Esophagus (tissue), 2 donors: ENCODE data around the gene SLC35G2. TPM values are rescaled to one million over a fixed set of nuclear protein-coding genes. Genes with fewer than 3 reads are reported as not detected.
"Not testable (repeated sequence)": the region's sequence is repeated elsewhere in the genome, so short reads cannot be mapped to it uniquely, and the experiment has no call there.

ENCODE experiments used
- H3K27ac ChIP-seq, 2 donors: one replicate each; pipeline ENCODE4 v1.5.1; 2013; ENCODE audit warnings: low read depth in 2 of 2, mild to moderate bottlenecking in 2 of 2, inconsistent platforms in 1 of 2, low read length in 1 of 2, moderate library complexity in 1 of 2
- H3K27me3 ChIP-seq, 2 donors: one replicate each; pipeline ENCODE4 v1.6.1; 2013; ENCODE audit warnings: low read length in 2 of 2, control low read depth in 1 of 2, mild to moderate bottlenecking in 1 of 2; ENCODE audit not compliant: insufficient read depth in 2 of 2, control insufficient read depth in 1 of 2
- H3K36me3 ChIP-seq, 2 donors: one replicate each; pipeline ENCODE4 v1.6.1; 2013; ENCODE audit warnings: low read length in 1 of 2; ENCODE audit not compliant: control insufficient read depth in 2 of 2, insufficient read depth in 2 of 2
- H3K4me1 ChIP-seq, 2 donors: one replicate each; pipeline ENCODE4 v1.6.1; 2013; ENCODE audit warnings: low read length in 1 of 2; ENCODE audit not compliant: control insufficient read depth in 2 of 2, insufficient read depth in 2 of 2
- H3K4me3 ChIP-seq, 2 donors: one replicate each; pipeline ENCODE4 v1.5.1; 2013; ENCODE audit warnings: low read length in 2 of 2, mild to moderate bottlenecking in 2 of 2, low read depth in 1 of 2, moderate library complexity in 1 of 2
- H3K9me3 ChIP-seq, 2 donors: one replicate each; pipeline ENCODE4 v1.6.1; 2013; ENCODE audit warnings: mild to moderate bottlenecking in 2 of 2, low read depth in 1 of 2, low read length in 1 of 2, moderate library complexity in 1 of 2; ENCODE audit not compliant: control insufficient read depth in 2 of 2, insufficient read depth in 1 of 2
- WGBS, 2 donors: extraction: QIAGEN DNeasy Blood & Tissue Kit; methylation state at CpG; one replicate each; pipeline ENCODE4 v1.1.7; 2013; 5-methylcytosine and 5-hydroxymethylcytosine counted together
- polyA plus RNA-seq, 2 donors: library from polyadenylated mRNA; stranded (reverse); fragments of 200-250 nt; gene quantifications; one replicate each; pipeline ENCODE4 v1.2.3, GENCODE V29; 2013
- donor health status: healthy with polysubstance abuse.
- donor health status: Bipolar disorder and iron deficiency.

SLC35G2 gene
- polyA plus RNA-seq, 2 donors = 1.1 to 1.3 TPM

DNA sequence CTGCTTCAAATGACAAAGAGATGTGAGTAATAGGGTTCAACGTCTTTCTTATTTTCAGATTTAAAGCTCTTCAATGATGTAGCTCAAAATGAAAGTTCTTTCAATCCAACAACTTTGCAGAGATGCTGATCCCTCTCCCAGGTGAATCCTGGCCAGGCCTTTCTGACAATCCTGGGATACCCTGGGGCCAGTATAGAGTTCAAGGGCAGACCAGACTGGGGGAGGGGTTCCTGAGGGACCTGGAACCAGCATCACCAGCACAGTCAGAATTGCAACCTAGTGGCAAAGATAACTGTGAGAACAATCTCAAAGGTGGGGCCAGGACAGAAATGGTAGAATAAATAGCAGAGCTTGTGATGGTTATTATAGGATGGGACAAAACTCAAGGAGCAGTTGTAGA, 23.4 kb downstream of the SLC35G2 start:
- no peak overlapping the region for H3K4me3 ChIP-seq
- no peak overlapping the region for H3K27ac ChIP-seq
- H3K9me3 ChIP-seq = no peaks in the 10 kb centered on the region
- 88 to 91% methylated on average over 1 of the region's 1 CpG for WGBS, 2 donors
- no peaks in the 10 kb centered on the region for H3K36me3 ChIP-seq
- no peaks in the 10 kb centered on the region for H3K27me3 ChIP-seq
- H3K4me1 ChIP-seq = peaks cover 0 to 4% of the 10 kb centered on the region in 2 donors

DNA sequence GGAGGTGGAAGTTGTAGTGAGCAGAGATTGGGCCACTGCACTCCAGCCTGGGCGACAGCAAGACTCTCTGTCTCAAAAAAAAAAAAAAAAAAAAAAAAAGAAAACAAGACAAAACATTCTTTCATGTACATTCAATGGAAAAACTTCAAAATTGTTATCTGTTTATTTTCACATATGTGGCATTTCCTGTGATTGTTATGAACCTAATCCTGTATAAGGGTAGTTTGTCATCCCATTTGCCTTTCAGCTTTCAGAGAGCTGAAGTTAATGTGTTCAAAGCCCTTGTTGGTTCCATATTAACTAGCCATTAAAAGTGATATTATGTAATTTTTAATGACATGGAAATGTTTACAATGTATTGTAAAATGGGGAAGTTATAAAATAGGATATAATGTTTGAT, 25.8 kb downstream of the SLC35G2 start:
- H3K36me3 ChIP-seq = no peaks in the 10 kb centered on the region
- peaks cover 0 to 3% of the 10 kb centered on the region in 2 donors for H3K4me1 ChIP-seq
- H3K27ac ChIP-seq = no peak overlapping the region
- no peaks in the 10 kb centered on the region for H3K9me3 ChIP-seq
- no peaks in the 10 kb centered on the region for H3K27me3 ChIP-seq
- no peak overlapping the region for H3K4me3 ChIP-seq
- WGBS, 2 donors = 75 to 95% methylated on average over 1 of the region's 1 CpG

DNA sequence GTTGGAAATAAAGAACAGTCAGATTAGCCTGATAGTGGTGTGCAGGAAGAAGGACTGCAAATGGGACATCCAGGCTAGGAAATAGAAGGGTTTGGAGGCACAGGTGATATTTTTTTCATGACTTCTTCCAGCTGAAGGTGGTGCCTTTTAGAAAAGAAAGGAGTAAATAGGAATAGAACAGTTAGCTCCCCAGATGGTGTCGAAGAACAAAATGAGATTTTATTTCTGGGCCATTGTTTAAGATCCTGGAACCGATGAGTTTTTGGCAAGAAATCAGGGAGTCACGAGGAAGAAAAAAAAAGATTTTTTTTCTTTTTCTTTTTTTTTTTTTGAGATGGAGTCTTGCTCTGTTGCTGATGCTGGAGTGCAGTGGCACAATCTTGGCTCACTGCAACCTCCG, 33.3 kb downstream of the SLC35G2 start:
- H3K4me3 ChIP-seq = no peak overlapping the region
- no peaks in the 10 kb centered on the region for H3K27me3 ChIP-seq
- H3K27ac ChIP-seq = no peak overlapping the region
- no peaks in the 10 kb centered on the region for H3K9me3 ChIP-seq
- H3K36me3 ChIP-seq = no peaks in the 10 kb centered on the region
- H3K4me1 ChIP-seq = no peaks in the 10 kb centered on the region
- 67 to 82% methylated on average over 4 of the region's 4 CpGs for WGBS, 2 donors

DNA sequence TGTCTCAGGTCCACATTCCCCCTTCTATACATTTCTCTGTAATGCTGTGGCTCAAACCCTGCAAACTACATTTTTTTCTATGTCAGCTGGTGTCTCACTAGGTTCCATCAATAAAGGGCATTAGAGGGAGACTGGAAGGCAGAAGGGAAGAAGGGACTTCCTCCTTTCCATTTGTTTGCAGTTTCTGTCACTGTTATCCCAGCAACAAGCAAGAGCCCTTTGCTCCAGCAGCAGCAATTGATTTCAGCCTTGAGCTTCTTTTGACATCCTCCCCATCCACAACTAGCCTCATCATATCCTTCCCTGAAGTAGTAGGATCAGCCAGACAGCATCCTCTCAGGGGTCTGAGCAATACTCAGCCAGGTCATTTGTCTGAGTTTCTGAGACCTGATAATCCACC, 37.7 kb downstream of the SLC35G2 start:
- no peaks in the 10 kb centered on the region for H3K9me3 ChIP-seq
- H3K4me3 ChIP-seq = no peak overlapping the region
- H3K4me1 ChIP-seq = peaks cover 0 to 3% of the 10 kb centered on the region in 2 donors
- no peak overlapping the region for H3K27ac ChIP-seq
- no peaks in the 10 kb centered on the region for H3K27me3 ChIP-seq
- no peaks in the 10 kb centered on the region for H3K36me3 ChIP-seq

DNA sequence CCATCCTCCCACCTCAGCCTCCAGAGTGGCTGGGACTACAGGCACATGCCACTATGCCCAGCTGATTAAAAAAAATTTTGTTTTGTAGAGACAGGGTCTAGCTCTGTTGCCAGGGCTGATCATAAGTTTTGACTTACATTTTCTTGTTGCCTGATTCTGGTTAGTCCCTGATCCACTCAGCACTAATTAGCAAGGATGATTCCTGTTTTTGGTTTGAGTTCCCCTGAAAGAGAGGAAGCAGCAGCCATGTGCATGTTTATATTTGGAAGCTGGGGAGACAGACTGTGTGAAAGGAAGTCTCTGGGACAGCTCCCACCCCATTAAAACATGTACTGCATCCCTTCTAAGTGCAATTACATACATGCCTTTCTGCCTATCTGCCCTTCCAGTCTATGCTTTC, 39.5 kb downstream of the SLC35G2 start:
- H3K4me3 ChIP-seq = no peak overlapping the region
- peaks cover 0 to 3% of the 10 kb centered on the region in 2 donors for H3K4me1 ChIP-seq
- no peaks in the 10 kb centered on the region for H3K36me3 ChIP-seq
- H3K27me3 ChIP-seq = no peaks in the 10 kb centered on the region
- no peaks in the 10 kb centered on the region for H3K9me3 ChIP-seq
- no peak overlapping the region for H3K27ac ChIP-seq

DNA sequence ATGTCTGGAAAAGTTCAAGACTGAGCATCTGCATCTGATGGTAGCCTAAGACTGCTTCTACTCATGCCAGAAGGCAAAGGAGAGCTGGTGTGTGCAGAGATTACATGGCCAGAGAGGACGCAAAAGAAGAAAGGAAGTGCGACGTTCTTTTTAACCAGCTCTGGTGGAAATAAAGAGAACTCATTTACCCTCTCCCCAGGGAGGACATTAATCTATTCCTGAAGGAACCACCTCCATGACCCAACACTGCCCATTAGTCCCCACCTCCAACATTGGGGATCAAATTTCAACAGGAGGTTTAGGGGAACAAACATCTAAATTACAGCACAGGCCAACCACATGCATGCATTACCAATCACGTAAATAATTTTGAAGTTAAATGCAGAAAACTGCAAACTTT, 41.6 kb downstream of the SLC35G2 start:
- H3K27me3 ChIP-seq = no peaks in the 10 kb centered on the region
- H3K4me3 ChIP-seq = no peak overlapping the region
- H3K4me1 ChIP-seq = peaks cover 0 to 3% of the 10 kb centered on the region in 2 donors
- H3K9me3 ChIP-seq = no peaks in the 10 kb centered on the region
- H3K36me3 ChIP-seq = no peaks in the 10 kb centered on the region
- 62 to 71% methylated on average over 4 of the region's 4 CpGs for WGBS, 2 donors
- H3K27ac ChIP-seq = no peak overlapping the region

DNA sequence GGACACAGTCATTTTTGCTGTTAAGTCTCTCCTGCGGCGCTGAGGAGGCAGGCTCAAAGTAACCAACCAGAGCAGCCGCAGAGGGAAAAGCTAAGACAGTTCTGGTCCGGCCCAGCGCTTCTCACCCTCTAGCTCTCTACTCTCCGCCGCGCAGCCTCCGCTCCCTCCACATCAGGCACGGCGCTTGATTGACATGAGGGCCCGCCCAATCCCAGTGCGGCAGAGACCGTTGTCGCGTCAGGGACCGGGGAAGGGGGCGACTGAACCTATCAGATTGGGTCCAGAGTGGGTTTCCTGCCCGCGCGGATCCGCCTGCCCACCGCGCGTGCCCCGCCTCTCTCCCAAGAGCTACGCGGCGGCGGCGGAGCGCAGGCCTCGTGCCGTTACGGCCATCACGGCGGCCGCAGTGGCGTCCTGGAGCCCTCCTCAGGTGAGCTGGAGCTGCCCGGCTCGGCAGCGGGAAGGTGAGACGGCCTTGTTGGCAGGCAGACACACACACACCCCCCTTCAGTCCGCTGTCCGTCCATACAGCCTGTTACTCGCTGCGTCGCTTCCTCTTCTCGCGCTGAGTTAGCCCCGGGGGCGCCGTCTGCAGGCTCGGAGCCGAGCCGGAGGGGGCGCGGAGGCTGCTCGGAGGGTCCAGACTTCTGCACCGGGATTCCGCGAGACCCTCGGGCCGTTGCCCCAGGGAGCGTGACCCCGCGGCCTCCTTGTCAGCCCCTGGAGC, 43.1 kb downstream of the SLC35G2 start, which contains the start of gene NCK1:
Gene NCK1 (plus strand): TSS at position 319 of the 727 bp plus-strand sequence. CDS start 65,794 bp downstream, outside the sequence.
- WGBS, 2 donors = 0 to 1% methylated on average over 57 to 67 of the region's 67 CpGs
- Histone ChIP-seq H3K36me3 (no peaks in the 10 kb centered on the region), H3K27ac (peak within 1 kb of the TSS; percentile 83 to 97), H3K4me3 (peak within 1 kb of the TSS; percentile 79 to 98), H3K27me3 (no peaks in the 10 kb centered on the region), H3K9me3 (no peaks in the 10 kb centered on the region), H3K4me1 (peaks cover 0 to 3% of the 10 kb centered on the region in 2 donors)

DNA sequence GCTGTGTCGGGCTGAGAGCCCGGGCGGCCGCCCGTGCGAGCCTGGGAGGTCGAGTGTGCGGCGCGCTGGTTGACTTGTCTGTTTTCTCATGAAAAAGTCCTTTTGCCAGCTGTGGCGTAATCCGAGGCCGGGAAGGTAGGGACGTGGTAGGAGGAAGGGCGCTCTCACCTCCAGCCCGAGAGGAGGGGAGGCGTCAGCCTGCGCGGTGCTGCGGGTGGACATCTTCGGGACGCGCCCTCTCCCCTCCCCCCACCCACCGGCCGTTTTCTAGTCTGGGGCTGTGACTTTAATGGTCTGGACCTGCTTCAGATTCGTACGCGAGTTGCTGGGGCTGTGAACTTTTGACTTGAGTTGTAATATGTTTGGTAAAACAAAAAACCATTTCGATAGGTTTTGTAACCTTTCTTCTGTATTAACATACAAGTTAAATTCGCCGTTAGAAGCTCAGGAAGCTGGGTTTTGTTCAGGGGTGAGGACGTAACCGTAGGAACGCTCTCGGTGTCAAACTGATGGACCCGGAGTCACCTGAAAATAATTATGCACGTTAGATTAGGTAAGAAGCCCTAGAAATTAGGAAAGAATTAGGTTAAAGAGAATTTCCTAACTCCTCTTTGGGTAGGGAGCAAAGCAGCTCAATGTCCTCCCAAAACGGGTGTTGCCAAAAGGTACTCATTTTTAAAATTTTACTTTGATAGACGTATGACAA, 43.8 kb downstream of the SLC35G2 start:
- Histone ChIP-seq H3K9me3 (no peaks in the 10 kb centered on the region), H3K4me3 (peak overlapping the region; percentile 79 to 98), H3K36me3 (no peaks in the 10 kb centered on the region), H3K27ac (peak overlapping the region; percentile 83 to 97), H3K4me1 (peaks cover 0 to 3% of the 10 kb centered on the region in 2 donors), H3K27me3 (no peaks in the 10 kb centered on the region)
- 0% methylated on average over 35 to 39 of the region's 39 CpGs for WGBS, 2 donors

DNA sequence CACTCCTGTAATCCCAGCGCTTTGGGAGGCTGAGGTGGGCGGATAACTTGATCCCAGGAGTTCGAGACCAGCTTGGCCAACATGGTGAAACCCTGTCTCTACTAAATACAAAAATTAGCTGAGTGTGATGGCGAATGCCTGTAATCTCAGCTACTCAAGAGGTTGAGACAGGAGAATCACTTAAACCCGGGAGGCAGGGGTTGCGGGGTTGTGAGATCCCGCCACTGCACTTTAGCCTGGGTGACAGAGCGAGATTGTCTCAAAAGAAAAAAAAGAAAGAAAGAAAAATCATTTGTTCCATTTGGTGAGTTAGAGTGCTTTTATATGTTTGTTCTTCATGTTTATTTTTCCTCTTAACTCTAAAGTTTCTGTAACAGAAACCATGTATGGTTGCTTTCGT, 50.4 kb downstream of the SLC35G2 start:
- H3K36me3 ChIP-seq = no peaks in the 10 kb centered on the region
- peaks cover 0 to 2% of the 10 kb centered on the region in 2 donors for H3K4me1 ChIP-seq
- no peak overlapping the region for H3K4me3 ChIP-seq
- no peaks in the 10 kb centered on the region for H3K9me3 ChIP-seq
- H3K27ac ChIP-seq = no peak overlapping the region
- no peaks in the 10 kb centered on the region for H3K27me3 ChIP-seq
- WGBS, 2 donors = 95 to 96% methylated on average over 9 of the region's 9 CpGs

DNA sequence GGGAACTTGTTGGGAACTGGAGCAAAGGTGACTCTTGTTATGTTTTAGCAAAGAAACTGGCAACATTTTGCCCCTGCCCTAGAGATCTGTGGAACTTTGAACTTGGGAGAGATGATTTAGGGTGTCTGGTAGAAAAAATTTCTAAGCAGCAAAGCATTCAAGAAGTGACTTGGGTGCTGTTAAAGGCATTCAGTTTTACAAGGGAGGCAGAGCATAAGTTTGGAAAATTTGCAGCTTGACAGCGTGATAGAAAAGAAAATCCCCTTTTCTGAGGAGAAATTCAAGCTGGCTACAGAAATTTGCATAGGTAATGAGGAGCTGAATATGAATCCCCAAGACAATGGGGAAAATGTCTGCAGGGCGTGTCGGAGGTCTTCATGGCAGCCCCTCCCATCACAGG, 53.3 kb downstream of the SLC35G2 start:
- H3K4me1 ChIP-seq, H3K4me3 ChIP-seq, H3K9me3 ChIP-seq, H3K27me3 ChIP-seq, H3K27ac ChIP-seq, H3K36me3 ChIP-seq: not testable (repeated sequence)
- 90 to 98% methylated on average over 3 of the region's 3 CpGs for WGBS, 2 donors
